ENCODE measurements around the gene RMND1.
"Not testable (repeated sequence)": the region's sequence is repeated elsewhere in the genome, so short reads cannot be mapped to it uniquely, and the experiment has no call there.

Gene RMND1

GRCh38 chr6:151451950-151452749, at the start of gene RMND1:
RMND1 (minus strand) TSS chr6:151452126; CDS start chr6:151445811, 6,315 bp downstream.
- peak; percentile 99 for DNase-seq (ENCODE audit: low read depth)

- no peak for DNase-seq (ENCODE audit: low read depth)
These were observed 47.6 kb upstream of the RMND1 start for GRCh38 chr6:151499551-151499950.

GRCh38 chr6:151498327-151498726, 46.4 kb upstream of the RMND1 start:
- no peak for DNase-seq (ENCODE audit: low read depth)

GRCh38 chr6:151497905-151498304, 46.0 kb upstream of the RMND1 start:
- no peak for DNase-seq (ENCODE audit: low read depth)

GRCh38 chr6:151495380-151495779, 43.5 kb upstream of the RMND1 start:
- DNase-seq (ENCODE audit: low read depth), result no peak

- no peak for DNase-seq (ENCODE audit: low read depth)
These were observed 43.0 kb upstream of the RMND1 start for GRCh38 chr6:151494936-151495320.

GRCh38 chr6:151494235-151494935, 42.5 kb upstream of the RMND1 start:
- no peak for DNase-seq (ENCODE audit: low read depth)

GRCh38 chr6:151493804-151494234, 41.9 kb upstream of the RMND1 start, which contains the start of gene CCDC170:
CCDC170 (plus strand) TSS chr6:151494017; CDS start chr6:151494129, 112 bp downstream.
- DNase-seq (ENCODE audit: low read depth), result no peak

GRCh38 chr6:151493161-151493803, 41.4 kb upstream of the RMND1 start:
- DNase-seq (ENCODE audit: low read depth), result no peak

- no peak for DNase-seq (ENCODE audit: low read depth)
These were observed 39.1 kb upstream of the RMND1 start for GRCh38 chr6:151490996-151491395.

GRCh38 chr6:151488226-151488625, 36.3 kb upstream of the RMND1 start:
- no peak for DNase-seq (ENCODE audit: low read depth)

- no peak for DNase-seq (ENCODE audit: low read depth)
These were observed 32.1 kb upstream of the RMND1 start for GRCh38 chr6:151483994-151484393.

- DNase-seq (ENCODE audit: low read depth), result no peak
These were observed 30.4 kb upstream of the RMND1 start for GRCh38 chr6:151482290-151482689.

- no peak for DNase-seq (ENCODE audit: low read depth)
These were observed 29.9 kb upstream of the RMND1 start for GRCh38 chr6:151481786-151482185.

- no peak for DNase-seq (ENCODE audit: low read depth)
These were observed 26.7 kb upstream of the RMND1 start for GRCh38 chr6:151478670-151479069.

- DNase-seq (ENCODE audit: low read depth), result no peak
These were observed 25.8 kb upstream of the RMND1 start for GRCh38 chr6:151477726-151478125.

- peak; percentile 23 for DNase-seq (ENCODE audit: low read depth)
These were observed 24.0 kb upstream of the RMND1 start for GRCh38 chr6:151475653-151476523.

- no peak for DNase-seq (ENCODE audit: low read depth)
These were observed 12.8 kb upstream of the RMND1 start for GRCh38 chr6:151464702-151465101.

GRCh38 chr6:151461673-151462072, 9.7 kb upstream of the RMND1 start:
- DNase-seq (ENCODE audit: low read depth), result no peak

GRCh38 chr6:151455751-151456398, 3.9 kb upstream of the RMND1 start:
- not testable (repeated sequence) for DNase-seq (ENCODE audit: low read depth)

GRCh38 chr6:151452750-151453427, 963 bp upstream of the RMND1 start:
- DNase-seq (ENCODE audit: low read depth), result no peak
